Forelimb muscle (tissue), 1 donor: ENCODE data around the gene VN1R2. TPM values are rescaled to one million over a fixed set of nuclear protein-coding genes. Genes with fewer than 3 reads are reported as not detected.

Source experiments
- polyA plus RNA-seq: library from polyadenylated mRNA; unstranded; fragments of 120-200 nt; gene quantifications from one replicate; pipeline ENCODE4 v1.2.1, GENCODE V29; 2013; ENCODE audit not compliant: insufficient read length

The VN1R2 gene
- polyA plus RNA-seq, 1 donor = not detected

Other genes starting within 250 kb of the VN1R2 start
- not detected for gene ERVV-1, start 244.4 kb upstream of the VN1R2 start, polyA plus RNA-seq
- gene ERVV-2, start 213.6 kb upstream of the VN1R2 start, polyA plus RNA-seq = not detected
- 19.4 TPM for gene ZNF160, start 154.9 kb upstream of the VN1R2 start, polyA plus RNA-seq
- 10.4 TPM for gene ZNF415, start 125.4 kb upstream of the VN1R2 start, polyA plus RNA-seq
- 6.9 TPM for gene ZNF347, start 99.2 kb upstream of the VN1R2 start, polyA plus RNA-seq
- 3.9 TPM for gene ZNF665, start 64.9 kb upstream of the VN1R2 start, polyA plus RNA-seq
- gene ZNF677, start 3.4 kb upstream of the VN1R2 start, polyA plus RNA-seq = 26.4 TPM
- gene VN1R4, start 9.4 kb downstream of the VN1R2 start, polyA plus RNA-seq = not detected
- gene ZNF845, start 75.5 kb downstream of the VN1R2 start, polyA plus RNA-seq = 5.1 TPM
- 5.8 TPM for gene ZNF525, start 107.4 kb downstream of the VN1R2 start, polyA plus RNA-seq
- 10.4 TPM for gene ZNF765, start 136.9 kb downstream of the VN1R2 start, polyA plus RNA-seq
- gene ZNF761, start 173.7 kb downstream of the VN1R2 start, polyA plus RNA-seq = 9.5 TPM
- gene ZNF813, start 209.4 kb downstream of the VN1R2 start, polyA plus RNA-seq = 3.0 TPM